Peyer's patch (tissue), 4 donors: ENCODE results near the gene TRHDE.

ENCODE experiments used
- CTCF ChIP-seq, 6 experiments: fragments of 450-650 bp in 4 of 6; fragments of 200-600 bp in 2 of 6; sonication (generic) in 1 of 6; IDR thresholded peaks; one replicate each; pipeline ENCODE4 v1.5.1; 2017 to 2019; ENCODE audit warnings: antibody characterized with exemption in 6 of 6, mild to moderate bottlenecking in 3 of 6, moderate library complexity in 1 of 6
- POLR2A ChIP-seq, 2 donors: fragments of 450-650 bp; IDR thresholded peaks; one replicate each; pipeline ENCODE4 v1.5.1; 2017; ENCODE audit warnings: antibody characterized with exemption in 2 of 2, mild to moderate bottlenecking in 2 of 2, moderate library complexity in 2 of 2

DNA sequence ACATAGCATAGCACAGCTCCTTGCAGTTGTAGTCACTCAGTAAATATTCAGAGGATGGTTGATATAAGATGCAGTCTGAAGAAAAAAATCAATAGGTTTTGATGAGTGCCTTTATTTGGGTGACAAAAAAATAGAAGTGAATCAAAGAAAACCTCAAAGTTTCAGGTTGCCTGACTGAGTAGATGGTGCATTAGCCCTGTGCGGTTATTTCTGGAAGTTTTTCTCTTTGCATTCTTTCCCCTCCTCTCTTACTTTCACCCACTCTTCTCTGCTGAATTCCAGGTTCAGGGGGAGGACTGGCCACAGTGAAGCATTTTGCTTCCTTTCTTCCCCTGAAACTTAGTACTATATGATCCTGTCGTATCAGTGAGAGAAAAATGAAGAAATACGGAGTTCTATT lies 28.6 kb downstream of the TRHDE start:
- TF ChIP-seq POLR2A (IDR thresholded peaks at IDR 0.05): no peak
- TF ChIP-seq CTCF (IDR thresholded peaks at IDR 0.05): no peak
